HG02798 (cell line): ENCODE data around the gene USP37.
"Not testable (repeated sequence)": the region's sequence is repeated elsewhere in the genome, so short reads cannot be mapped to it uniquely, and the experiment has no call there.

ENCODE experiments used
- ATAC-seq: cut with Tn5 transposase; IDR thresholded peaks from one replicate; pipeline ENCODE4 v1.9.1; 2021; ENCODE audit warnings: mild to moderate bottlenecking; ENCODE audit not compliant: unreplicated experiment, poor library complexity

Gene USP37

GRCh38 chr2:218555527-218555926, 12.6 kb downstream of the USP37 start:
- ATAC-seq = no peak

- not testable (repeated sequence) for ATAC-seq
Measured at GRCh38 chr2:218554225-218554624, 13.9 kb downstream of the USP37 start.

GRCh38 chr2:218547978-218548377, 20.2 kb downstream of the USP37 start:
- no peak for ATAC-seq

- ATAC-seq = no peak
Measured at GRCh38 chr2:218547511-218547910, 20.6 kb downstream of the USP37 start.

GRCh38 chr2:218546012-218546411, 22.1 kb downstream of the USP37 start:
- no peak for ATAC-seq

- ATAC-seq = no peak
Measured at GRCh38 chr2:218540015-218540414, 28.1 kb downstream of the USP37 start.

- ATAC-seq = no peak
Measured at GRCh38 chr2:218536804-218537494, 31.2 kb downstream of the USP37 start.

- ATAC-seq = no peak
Measured at GRCh38 chr2:218529990-218530389, 38.2 kb downstream of the USP37 start.

- ATAC-seq = not testable (repeated sequence)
Measured at GRCh38 chr2:218528409-218528808, 39.7 kb downstream of the USP37 start.

- ATAC-seq = no peak
Measured at GRCh38 chr2:218523651-218524050, 44.5 kb downstream of the USP37 start.

- ATAC-seq = no peak
Measured at GRCh38 chr2:218518876-218519275, 49.3 kb downstream of the USP37 start.

GRCh38 chr2:218517434-218518206, 50.5 kb downstream of the USP37 start:
- peak; percentile 64 for ATAC-seq

GRCh38 chr2:218516614-218517013, 51.5 kb downstream of the USP37 start:
- ATAC-seq = no peak

GRCh38 chr2:218513676-218514075, 54.5 kb downstream of the USP37 start:
- no peak for ATAC-seq

- peak; percentile 52 for ATAC-seq
Measured at GRCh38 chr2:218508299-218508698, 59.9 kb downstream of the USP37 start.

GRCh38 chr2:218505754-218506371, 62.3 kb downstream of the USP37 start:
- ATAC-seq = no peak

- no peak for ATAC-seq
Measured at GRCh38 chr2:218501665-218502064, 66.5 kb downstream of the USP37 start.

- no peak for ATAC-seq
Measured at GRCh38 chr2:218500501-218501060, 67.6 kb downstream of the USP37 start.

- ATAC-seq = no peak
Measured at GRCh38 chr2:218485986-218486667, 82.0 kb downstream of the USP37 start.

GRCh38 chr2:218482651-218483050, 85.5 kb downstream of the USP37 start:
- no peak for ATAC-seq
